Tibial nerve (tissue), 4 donors: ENCODE data around the gene PTPRE.

Source experiments
- EP300 ChIP-seq, 2 donors: sonication (generic); formaldehyde crosslinking; IDR thresholded peaks; one replicate each; pipeline ENCODE4 v1.6.1; 2017; ENCODE audit warnings: antibody characterized with exemption in 2 of 2, mild to moderate bottlenecking in 1 of 2
- POLR2A ChIP-seq, 2 donors: fragments of 450-650 bp; IDR thresholded peaks; one replicate each; pipeline ENCODE4 v1.6.1; 2017; ENCODE audit warnings: antibody characterized with exemption in 2 of 2, mild to moderate bottlenecking in 2 of 2, moderate library complexity in 2 of 2
- TF ChIP-seq, protein P1 (sequence below), 5 experiments: fragments of 200-600 bp in 3 of 5; fragments of 450-650 bp in 2 of 5; sonication (generic) in 3 of 5; IDR thresholded peaks; one replicate each; pipeline ENCODE4 v1.5.1; 2016 to 2019; ENCODE audit warnings: antibody characterized with exemption in 5 of 5, mild to moderate bottlenecking in 3 of 5, moderate library complexity in 2 of 5

DNA sequence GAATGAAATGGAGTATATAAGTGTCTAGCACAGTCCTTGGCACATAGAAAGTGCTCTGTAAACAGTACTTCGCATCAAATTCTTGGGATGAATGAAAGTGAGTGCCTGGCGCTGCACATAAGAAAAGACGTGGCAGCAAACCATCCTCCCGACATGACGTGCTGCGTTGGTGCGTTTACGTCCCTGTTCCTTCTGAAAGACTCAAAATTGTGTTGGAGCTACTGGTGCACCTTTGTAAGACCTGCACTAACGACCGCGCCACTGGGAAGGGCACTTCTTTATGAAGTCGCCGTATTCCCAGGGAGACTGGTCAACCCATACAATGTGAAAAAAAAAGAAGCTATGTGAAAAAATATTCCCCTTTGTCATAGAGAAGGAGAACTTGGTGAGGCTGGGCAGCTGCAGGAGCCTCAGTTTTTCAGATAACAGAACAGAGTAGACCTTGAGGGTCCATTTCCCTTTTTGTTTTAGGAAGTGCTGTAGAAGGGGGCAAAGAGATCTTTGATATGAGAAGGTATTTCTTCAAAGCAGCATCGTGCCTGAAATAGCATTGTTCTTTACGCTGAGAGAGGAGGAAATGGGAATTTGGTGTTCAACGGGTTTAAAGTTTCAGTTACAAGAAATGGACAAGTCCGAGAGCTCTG lies 91.7 kb downstream of the PTPRE start:
- TF ChIP-seq, protein P1, sequence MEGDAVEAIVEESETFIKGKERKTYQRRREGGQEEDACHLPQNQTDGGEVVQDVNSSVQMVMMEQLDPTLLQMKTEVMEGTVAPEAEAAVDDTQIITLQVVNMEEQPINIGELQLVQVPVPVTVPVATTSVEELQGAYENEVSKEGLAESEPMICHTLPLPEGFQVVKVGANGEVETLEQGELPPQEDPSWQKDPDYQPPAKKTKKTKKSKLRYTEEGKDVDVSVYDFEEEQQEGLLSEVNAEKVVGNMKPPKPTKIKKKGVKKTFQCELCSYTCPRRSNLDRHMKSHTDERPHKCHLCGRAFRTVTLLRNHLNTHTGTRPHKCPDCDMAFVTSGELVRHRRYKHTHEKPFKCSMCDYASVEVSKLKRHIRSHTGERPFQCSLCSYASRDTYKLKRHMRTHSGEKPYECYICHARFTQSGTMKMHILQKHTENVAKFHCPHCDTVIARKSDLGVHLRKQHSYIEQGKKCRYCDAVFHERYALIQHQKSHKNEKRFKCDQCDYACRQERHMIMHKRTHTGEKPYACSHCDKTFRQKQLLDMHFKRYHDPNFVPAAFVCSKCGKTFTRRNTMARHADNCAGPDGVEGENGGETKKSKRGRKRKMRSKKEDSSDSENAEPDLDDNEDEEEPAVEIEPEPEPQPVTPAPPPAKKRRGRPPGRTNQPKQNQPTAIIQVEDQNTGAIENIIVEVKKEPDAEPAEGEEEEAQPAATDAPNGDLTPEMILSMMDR (IDR thresholded peaks at IDR 0.05): no peak
- TF ChIP-seq POLR2A (IDR thresholded peaks at IDR 0.05) (no peak), EP300 (IDR thresholded peaks at IDR 0.05) (no peak)
